ENCODE measurements around the gene KAZN.

Gene KAZN

GRCh38 chr1:14812189-14812588 lies 213.7 kb downstream of the KAZN start:
- Histone ChIP-seq H3K27me3 (ENCODE audit: control insufficient read depth, insufficient read depth, low read length) (no peaks in the 10 kb centered on the region), H3K27ac (ENCODE audit: low read length) (no peak overlapping the region), H3K9me3 (ENCODE audit: control insufficient read depth, low read depth, low read length) (peaks cover under 1% of the 10 kb centered on the region), H3K9ac (ENCODE audit: low read length) (no peak overlapping the region), H3K4me3 (ENCODE audit: low read length) (no peak overlapping the region), H3K36me3 (ENCODE audit: control insufficient read depth, low read depth, low read length) (no peaks in the 10 kb centered on the region), H3K4me1 (ENCODE audit: control insufficient read depth, low read depth, low read length) (no peaks in the 10 kb centered on the region)

- no peak overlapping the region for H3K27ac ChIP-seq (ENCODE audit: low read length)
- no peaks in the 10 kb centered on the region for H3K27me3 ChIP-seq (ENCODE audit: control insufficient read depth, insufficient read depth, low read length)
- H3K36me3 ChIP-seq (ENCODE audit: control insufficient read depth, low read depth, low read length) = no peaks in the 10 kb centered on the region
- H3K9ac ChIP-seq (ENCODE audit: low read length) = no peak overlapping the region
- H3K4me1 ChIP-seq (ENCODE audit: control insufficient read depth, low read depth, low read length) = no peaks in the 10 kb centered on the region
- no peak overlapping the region for H3K4me3 ChIP-seq (ENCODE audit: low read length)
- H3K9me3 ChIP-seq (ENCODE audit: control insufficient read depth, low read depth, low read length) = no peaks in the 10 kb centered on the region
Measured at GRCh38 chr1:14815175-14815877, 216.8 kb downstream of the KAZN start.

GRCh38 chr1:14817223-14818170 lies 219.0 kb downstream of the KAZN start:
- no peaks in the 10 kb centered on the region for H3K9me3 ChIP-seq (ENCODE audit: control insufficient read depth, low read depth, low read length)
- H3K4me3 ChIP-seq (ENCODE audit: low read length) = no peak overlapping the region
- H3K9ac ChIP-seq (ENCODE audit: low read length) = no peak overlapping the region
- no peaks in the 10 kb centered on the region for H3K27me3 ChIP-seq (ENCODE audit: control insufficient read depth, insufficient read depth, low read length)
- no peak overlapping the region for H3K27ac ChIP-seq (ENCODE audit: low read length)
- no peaks in the 10 kb centered on the region for H3K4me1 ChIP-seq (ENCODE audit: control insufficient read depth, low read depth, low read length)
- H3K36me3 ChIP-seq (ENCODE audit: control insufficient read depth, low read depth, low read length) = no peaks in the 10 kb centered on the region

GRCh38 chr1:14820295-14821085 lies 222.0 kb downstream of the KAZN start:
- no peak overlapping the region for H3K27ac ChIP-seq (ENCODE audit: low read length)
- H3K4me1 ChIP-seq (ENCODE audit: control insufficient read depth, low read depth, low read length) = no peaks in the 10 kb centered on the region
- H3K9ac ChIP-seq (ENCODE audit: low read length) = no peak overlapping the region
- no peak overlapping the region for H3K4me3 ChIP-seq (ENCODE audit: low read length)
- H3K36me3 ChIP-seq (ENCODE audit: control insufficient read depth, low read depth, low read length) = no peaks in the 10 kb centered on the region
- no peaks in the 10 kb centered on the region for H3K27me3 ChIP-seq (ENCODE audit: control insufficient read depth, insufficient read depth, low read length)
- H3K9me3 ChIP-seq (ENCODE audit: control insufficient read depth, low read depth, low read length) = no peaks in the 10 kb centered on the region

GRCh38 chr1:14822493-14822892 lies 224.0 kb downstream of the KAZN start:
- Histone ChIP-seq H3K9me3 (ENCODE audit: control insufficient read depth, low read depth, low read length) (no peaks in the 10 kb centered on the region), H3K9ac (ENCODE audit: low read length) (no peak overlapping the region), H3K27me3 (ENCODE audit: control insufficient read depth, insufficient read depth, low read length) (no peaks in the 10 kb centered on the region), H3K4me3 (ENCODE audit: low read length) (no peak overlapping the region), H3K27ac (ENCODE audit: low read length) (no peak overlapping the region), H3K36me3 (ENCODE audit: control insufficient read depth, low read depth, low read length) (no peaks in the 10 kb centered on the region), H3K4me1 (ENCODE audit: control insufficient read depth, low read depth, low read length) (no peaks in the 10 kb centered on the region)

GRCh38 chr1:14822996-14823395 lies 224.5 kb downstream of the KAZN start:
- Histone ChIP-seq H3K9me3 (ENCODE audit: control insufficient read depth, low read depth, low read length) (no peaks in the 10 kb centered on the region), H3K9ac (ENCODE audit: low read length) (no peak overlapping the region), H3K36me3 (ENCODE audit: control insufficient read depth, low read depth, low read length) (no peaks in the 10 kb centered on the region), H3K4me3 (ENCODE audit: low read length) (no peak overlapping the region), H3K4me1 (ENCODE audit: control insufficient read depth, low read depth, low read length) (no peaks in the 10 kb centered on the region), H3K27me3 (ENCODE audit: control insufficient read depth, insufficient read depth, low read length) (no peaks in the 10 kb centered on the region), H3K27ac (ENCODE audit: low read length) (no peak overlapping the region)

GRCh38 chr1:14824314-14824915 lies 225.9 kb downstream of the KAZN start:
- no peak overlapping the region for H3K9ac ChIP-seq (ENCODE audit: low read length)
- no peaks in the 10 kb centered on the region for H3K9me3 ChIP-seq (ENCODE audit: control insufficient read depth, low read depth, low read length)
- H3K4me3 ChIP-seq (ENCODE audit: low read length) = no peak overlapping the region
- no peaks in the 10 kb centered on the region for H3K27me3 ChIP-seq (ENCODE audit: control insufficient read depth, insufficient read depth, low read length)
- H3K36me3 ChIP-seq (ENCODE audit: control insufficient read depth, low read depth, low read length) = no peaks in the 10 kb centered on the region
- no peak overlapping the region for H3K27ac ChIP-seq (ENCODE audit: low read length)
- H3K4me1 ChIP-seq (ENCODE audit: control insufficient read depth, low read depth, low read length) = no peaks in the 10 kb centered on the region

GRCh38 chr1:14825396-14825795 lies 226.9 kb downstream of the KAZN start:
- Histone ChIP-seq H3K9ac (ENCODE audit: low read length) (no peak overlapping the region), H3K27me3 (ENCODE audit: control insufficient read depth, insufficient read depth, low read length) (no peaks in the 10 kb centered on the region), H3K9me3 (ENCODE audit: control insufficient read depth, low read depth, low read length) (no peaks in the 10 kb centered on the region), H3K36me3 (ENCODE audit: control insufficient read depth, low read depth, low read length) (no peaks in the 10 kb centered on the region), H3K4me3 (ENCODE audit: low read length) (no peak overlapping the region), H3K27ac (ENCODE audit: low read length) (no peak overlapping the region), H3K4me1 (ENCODE audit: control insufficient read depth, low read depth, low read length) (no peaks in the 10 kb centered on the region)

- Histone ChIP-seq H3K27ac (ENCODE audit: low read length) (no peak overlapping the region), H3K36me3 (ENCODE audit: control insufficient read depth, low read depth, low read length) (no peaks in the 10 kb centered on the region), H3K4me3 (ENCODE audit: low read length) (no peak overlapping the region), H3K9me3 (ENCODE audit: control insufficient read depth, low read depth, low read length) (no peaks in the 10 kb centered on the region), H3K27me3 (ENCODE audit: control insufficient read depth, insufficient read depth, low read length) (no peaks in the 10 kb centered on the region), H3K9ac (ENCODE audit: low read length) (no peak overlapping the region), H3K4me1 (ENCODE audit: control insufficient read depth, low read depth, low read length) (no peaks in the 10 kb centered on the region)
Measured at GRCh38 chr1:14826172-14826636, 227.7 kb downstream of the KAZN start.

- H3K27me3 ChIP-seq (ENCODE audit: control insufficient read depth, insufficient read depth, low read length) = no peaks in the 10 kb centered on the region
- H3K36me3 ChIP-seq (ENCODE audit: control insufficient read depth, low read depth, low read length) = no peaks in the 10 kb centered on the region
- H3K9me3 ChIP-seq (ENCODE audit: control insufficient read depth, low read depth, low read length) = no peaks in the 10 kb centered on the region
- no peak overlapping the region for H3K27ac ChIP-seq (ENCODE audit: low read length)
- H3K4me1 ChIP-seq (ENCODE audit: control insufficient read depth, low read depth, low read length) = no peaks in the 10 kb centered on the region
- H3K9ac ChIP-seq (ENCODE audit: low read length) = no peak overlapping the region
- no peak overlapping the region for H3K4me3 ChIP-seq (ENCODE audit: low read length)
Measured at GRCh38 chr1:14826731-14827326, 228.3 kb downstream of the KAZN start.

- H3K27me3 ChIP-seq (ENCODE audit: control insufficient read depth, insufficient read depth, low read length) = no peaks in the 10 kb centered on the region
- H3K9me3 ChIP-seq (ENCODE audit: control insufficient read depth, low read depth, low read length) = no peaks in the 10 kb centered on the region
- H3K27ac ChIP-seq (ENCODE audit: low read length) = no peak overlapping the region
- H3K36me3 ChIP-seq (ENCODE audit: control insufficient read depth, low read depth, low read length) = no peaks in the 10 kb centered on the region
- H3K4me1 ChIP-seq (ENCODE audit: control insufficient read depth, low read depth, low read length) = no peaks in the 10 kb centered on the region
- no peak overlapping the region for H3K4me3 ChIP-seq (ENCODE audit: low read length)
- H3K9ac ChIP-seq (ENCODE audit: low read length) = no peak overlapping the region
Measured at GRCh38 chr1:14827870-14828269, 229.4 kb downstream of the KAZN start.

Data from iPS-18a (cell line).